ENCODE measurements around the gene RAD54L.
"Not testable (repeated sequence)": the region's sequence is repeated elsewhere in the genome, so short reads cannot be mapped to it uniquely, and the experiment has no call there.

Gene RAD54L

DNA sequence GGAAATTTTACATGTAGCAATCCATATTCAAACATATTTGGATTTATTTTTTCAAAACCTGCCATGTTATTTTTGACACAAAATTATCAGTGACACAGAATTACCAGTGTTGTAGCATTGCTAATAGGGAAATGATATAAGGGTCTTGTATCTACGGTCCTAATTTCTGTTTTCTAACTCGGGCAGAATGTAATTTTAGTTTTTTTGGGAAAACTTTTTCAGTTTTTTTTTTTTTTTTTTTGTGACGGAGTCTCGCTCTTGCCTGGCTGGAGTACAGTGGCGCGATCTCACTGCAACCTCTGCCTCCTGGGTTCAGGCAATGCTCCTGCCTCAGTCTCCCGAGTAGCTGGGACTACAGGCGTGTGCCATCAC is 58.6 kb downstream of the RAD54L start:
- no peak for DNase-seq (ENCODE audit: extremely low spot score)
- POLR2A ChIA-PET, result interaction anchor here (1.4 kb wide), 1 partner anchor 34 kb away, joined by 3 read pairs; the partner anchor contains the start of gene NSUN4
- CTCF ChIA-PET, result no interaction called here
- TF ChIP-seq ELF4 (IDR thresholded peaks at IDR 0.05) (no peak), NFRKB (IDR thresholded peaks at IDR 0.05) (no peak), FOXM1 (IDR thresholded peaks at IDR 0.05; ENCODE audit: borderline replicate concordance) (no peak), ZNF384 (IDR thresholded peaks at IDR 0.05) (peak; percentile 74)

DNA sequence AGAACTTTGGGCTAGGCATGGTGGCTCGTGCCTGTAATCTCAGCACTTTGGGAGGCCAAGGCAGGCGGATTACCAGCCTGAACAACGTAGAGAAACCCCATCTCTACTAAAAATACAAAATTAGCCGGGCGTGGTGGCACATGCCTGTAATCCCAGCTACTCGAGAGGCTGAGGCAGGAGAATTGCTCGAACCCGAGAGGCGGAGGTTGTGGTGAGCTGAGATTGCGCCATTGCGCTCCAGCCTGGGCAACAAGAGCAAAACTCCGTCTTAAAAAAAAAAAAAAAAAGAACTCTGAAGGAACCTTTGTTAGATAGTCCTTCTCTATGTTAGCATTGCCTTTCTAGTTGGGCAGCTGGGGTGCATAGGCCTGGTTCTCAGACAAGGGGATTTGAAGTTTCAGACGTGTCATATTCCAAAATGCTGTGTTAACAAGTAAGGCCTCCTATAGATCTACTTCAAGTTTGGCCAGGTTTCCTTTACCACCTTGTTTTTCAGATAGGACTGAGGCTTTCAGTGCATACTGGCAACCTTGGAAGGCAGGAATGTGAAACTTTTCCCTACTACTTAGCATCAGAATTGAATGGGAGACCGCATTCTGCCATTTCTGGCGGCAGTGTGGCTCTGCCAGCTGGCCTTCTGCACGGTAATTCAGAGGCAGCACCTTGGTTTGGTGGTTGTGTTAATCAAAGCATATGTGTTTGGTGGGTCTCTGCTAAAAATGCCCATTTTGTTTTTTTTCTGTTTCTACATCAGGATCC is 62.0 kb downstream of the RAD54L start:
- no peak for DNase-seq (ENCODE audit: extremely low spot score)
- CTCF ChIA-PET, result interaction anchor here (0.6 kb wide), 1 partner anchor 41 kb away, joined by 8 read pairs; no protein-coding TSS in a partner anchor
- TF ChIP-seq SP1 (IDR thresholded peaks at IDR 0.05), result no peak
- no peak for TF ChIP-seq ARNT (IDR thresholded peaks at IDR 0.05)
- no peak for TF ChIP-seq NFRKB (IDR thresholded peaks at IDR 0.05)
- POLR2A ChIA-PET, result interaction anchor here (1.1 to 2.1 kb wide), 3 partner anchors 31 to 63 kb away, joined by 3 to 10 read pairs (median 3); partner anchors contain the start of genes NSUN4 and RAD54L

DNA sequence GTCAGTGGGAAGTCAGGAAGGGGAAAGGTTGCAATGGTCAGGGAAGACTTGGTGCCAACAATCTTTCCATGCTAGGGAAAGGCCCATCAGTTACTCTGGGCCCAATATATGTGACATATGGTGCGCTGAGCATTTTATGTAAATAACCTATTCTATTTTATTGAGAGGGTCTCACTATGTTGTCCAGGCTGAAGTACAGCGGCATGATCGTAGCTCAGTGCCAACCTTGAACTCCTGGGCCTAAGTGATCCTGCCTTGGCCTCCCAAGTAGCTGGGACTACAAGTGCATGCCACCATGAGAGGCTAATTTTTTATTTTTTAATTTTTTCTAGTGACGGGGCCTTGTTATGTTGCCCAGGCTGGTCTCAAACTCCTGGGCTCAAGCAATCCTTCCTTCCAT is 62.8 kb downstream of the RAD54L start:
- POLR2A ChIA-PET, result interaction anchor here (1.1 kb wide), 1 partner anchor 63 kb away, joined by 3 read pairs; the partner anchor contains the start of gene RAD54L
- TF ChIP-seq L3MBTL2 (conservative IDR thresholded peaks at IDR 0.05) (no peak), LEF1 (IDR thresholded peaks at IDR 0.05; ENCODE audit: borderline replicate concordance) (no peak), PKNOX1 (IDR thresholded peaks at IDR 0.05) (no peak), ZNF384 (IDR thresholded peaks at IDR 0.05) (no peak), ARNT (IDR thresholded peaks at IDR 0.05) (no peak), ELF4 (IDR thresholded peaks at IDR 0.05) (no peak), TARDBP (IDR thresholded peaks at IDR 0.05) (no peak), HDGF (IDR thresholded peaks at IDR 0.05; ENCODE audit: borderline replicate concordance) (no peak), CTBP1 (IDR thresholded peaks at IDR 0.05; ENCODE audit: borderline replicate concordance) (no peak), FOXK2 (IDR thresholded peaks at IDR 0.05) (no peak), SUZ12 (IDR thresholded peaks at IDR 0.05) (no peak), NFRKB (IDR thresholded peaks at IDR 0.05) (no peak), SP1 (IDR thresholded peaks at IDR 0.05) (no peak), FOXM1 (IDR thresholded peaks at IDR 0.05; ENCODE audit: borderline replicate concordance) (no peak), BHLHE40 (IDR thresholded peaks at IDR 0.05; ENCODE audit: borderline replicate concordance) (no peak), FOXA1 (IDR thresholded peaks at IDR 0.05) (no peak)
- CTCF ChIA-PET, result no interaction called here
- DNase-seq (ENCODE audit: extremely low spot score), result no peak

DNA sequence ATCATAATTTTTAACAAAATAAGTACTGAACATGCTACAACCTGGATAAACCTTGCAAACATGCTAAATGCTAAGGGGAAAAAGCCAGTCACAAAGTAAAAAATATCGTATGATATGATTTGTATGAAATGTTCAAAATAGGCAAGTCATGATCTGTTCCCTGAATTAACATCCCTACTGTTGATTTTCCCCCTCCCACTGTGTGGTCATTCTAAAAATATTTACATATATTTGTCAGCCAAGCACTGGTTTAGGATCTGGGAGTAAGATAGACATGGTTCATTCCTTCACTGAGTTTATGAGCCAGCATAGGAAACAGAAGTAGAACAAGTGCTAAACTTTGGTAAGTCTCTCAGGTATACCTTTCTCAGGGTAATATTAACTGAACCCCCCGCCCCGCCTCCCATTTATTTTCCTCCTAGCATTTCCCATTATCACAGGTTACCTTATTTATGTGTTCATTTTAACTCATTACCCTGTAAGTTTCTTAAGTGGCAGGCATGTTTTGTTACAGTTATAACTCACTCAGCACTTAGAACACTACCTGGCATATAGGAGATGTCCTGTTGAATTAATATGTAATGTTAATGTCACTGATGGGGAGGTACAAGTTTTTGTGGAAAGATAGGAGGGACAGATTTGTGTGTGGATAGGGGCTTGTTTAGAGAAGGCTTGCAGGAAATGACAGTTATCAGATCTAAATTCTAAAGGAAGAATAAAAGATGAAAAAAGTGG is 68.3 kb downstream of the RAD54L start:
- TF ChIP-seq SUZ12 (IDR thresholded peaks at IDR 0.05) (no peak), FOXK2 (IDR thresholded peaks at IDR 0.05) (no peak), L3MBTL2 (conservative IDR thresholded peaks at IDR 0.05) (no peak), SP1 (IDR thresholded peaks at IDR 0.05) (no peak), FOXM1 (IDR thresholded peaks at IDR 0.05; ENCODE audit: borderline replicate concordance) (no peak), PKNOX1 (IDR thresholded peaks at IDR 0.05) (no peak), ZNF384 (IDR thresholded peaks at IDR 0.05) (no peak), HDGF (IDR thresholded peaks at IDR 0.05; ENCODE audit: borderline replicate concordance) (no peak), CTBP1 (IDR thresholded peaks at IDR 0.05; ENCODE audit: borderline replicate concordance) (no peak), TARDBP (IDR thresholded peaks at IDR 0.05) (no peak), ARNT (IDR thresholded peaks at IDR 0.05) (no peak), ELF4 (IDR thresholded peaks at IDR 0.05) (no peak), BHLHE40 (IDR thresholded peaks at IDR 0.05; ENCODE audit: borderline replicate concordance) (no peak)
- POLR2A ChIA-PET, result no interaction called here
- CTCF ChIA-PET, result no interaction called here
- DNase-seq (ENCODE audit: extremely low spot score), result no peak

GRCh38 chr1:46317323-46317722 is 69.8 kb downstream of the RAD54L start:
- CTCF ChIA-PET, result no interaction called here

GRCh38 chr1:46319301-46319700 is 71.7 kb downstream of the RAD54L start:
- CTCF ChIA-PET; DNase-seq (ENCODE audit: extremely low spot score): not testable (repeated sequence)
- POLR2A ChIA-PET, result interaction anchor here (1.1 kb wide), 1 partner anchor 21 kb away, joined by 3 read pairs; no protein-coding TSS in a partner anchor

More at GRCh38 chr1:46317323-46317722, 69.8 kb downstream of the RAD54L start:
- no peak for DNase-seq (ENCODE audit: extremely low spot score)
- POLR2A ChIA-PET, result no interaction called here
- TF ChIP-seq FOXA1 (IDR thresholded peaks at IDR 0.05) (no peak), TARDBP (IDR thresholded peaks at IDR 0.05) (no peak), LEF1 (IDR thresholded peaks at IDR 0.05; ENCODE audit: borderline replicate concordance) (no peak), FOXK2 (IDR thresholded peaks at IDR 0.05) (no peak), BHLHE40 (IDR thresholded peaks at IDR 0.05; ENCODE audit: borderline replicate concordance) (no peak), SUZ12 (IDR thresholded peaks at IDR 0.05) (no peak), ZNF384 (IDR thresholded peaks at IDR 0.05) (no peak), NFRKB (IDR thresholded peaks at IDR 0.05) (no peak), L3MBTL2 (conservative IDR thresholded peaks at IDR 0.05) (no peak), ARNT (IDR thresholded peaks at IDR 0.05) (no peak), ELF4 (IDR thresholded peaks at IDR 0.05) (no peak), PKNOX1 (IDR thresholded peaks at IDR 0.05) (no peak), FOXM1 (IDR thresholded peaks at IDR 0.05; ENCODE audit: borderline replicate concordance) (no peak), HDGF (IDR thresholded peaks at IDR 0.05; ENCODE audit: borderline replicate concordance) (no peak), SP1 (IDR thresholded peaks at IDR 0.05) (no peak), CTBP1 (IDR thresholded peaks at IDR 0.05; ENCODE audit: borderline replicate concordance) (no peak)

GRCh38 chr1:46319960-46320914 is 72.7 kb downstream of the RAD54L start:
- CTCF ChIA-PET; DNase-seq (ENCODE audit: extremely low spot score); POLR2A ChIA-PET: not testable (repeated sequence)

DNA sequence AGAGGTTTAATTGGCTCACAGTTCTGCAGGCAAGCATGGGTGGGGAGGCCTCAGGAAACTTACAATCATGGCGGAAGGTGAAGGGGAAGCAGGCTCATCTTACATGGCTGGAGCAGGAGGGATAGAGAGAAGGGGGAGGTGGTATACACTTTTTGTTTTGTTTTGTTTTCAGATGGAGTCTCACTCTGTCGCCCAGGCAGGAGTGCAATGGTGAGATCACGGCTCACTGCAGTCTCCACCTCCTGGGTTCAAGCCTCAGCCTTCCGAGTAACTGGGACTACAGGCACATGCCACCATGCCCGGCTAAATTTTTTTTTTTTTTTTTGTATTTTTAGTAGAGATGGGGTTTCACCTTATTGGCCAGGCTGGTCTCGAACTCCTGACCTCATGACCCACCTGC is 74.6 kb downstream of the RAD54L start:
- DNase-seq (ENCODE audit: extremely low spot score); POLR2A ChIA-PET; CTCF ChIA-PET: not testable (repeated sequence)

DNA sequence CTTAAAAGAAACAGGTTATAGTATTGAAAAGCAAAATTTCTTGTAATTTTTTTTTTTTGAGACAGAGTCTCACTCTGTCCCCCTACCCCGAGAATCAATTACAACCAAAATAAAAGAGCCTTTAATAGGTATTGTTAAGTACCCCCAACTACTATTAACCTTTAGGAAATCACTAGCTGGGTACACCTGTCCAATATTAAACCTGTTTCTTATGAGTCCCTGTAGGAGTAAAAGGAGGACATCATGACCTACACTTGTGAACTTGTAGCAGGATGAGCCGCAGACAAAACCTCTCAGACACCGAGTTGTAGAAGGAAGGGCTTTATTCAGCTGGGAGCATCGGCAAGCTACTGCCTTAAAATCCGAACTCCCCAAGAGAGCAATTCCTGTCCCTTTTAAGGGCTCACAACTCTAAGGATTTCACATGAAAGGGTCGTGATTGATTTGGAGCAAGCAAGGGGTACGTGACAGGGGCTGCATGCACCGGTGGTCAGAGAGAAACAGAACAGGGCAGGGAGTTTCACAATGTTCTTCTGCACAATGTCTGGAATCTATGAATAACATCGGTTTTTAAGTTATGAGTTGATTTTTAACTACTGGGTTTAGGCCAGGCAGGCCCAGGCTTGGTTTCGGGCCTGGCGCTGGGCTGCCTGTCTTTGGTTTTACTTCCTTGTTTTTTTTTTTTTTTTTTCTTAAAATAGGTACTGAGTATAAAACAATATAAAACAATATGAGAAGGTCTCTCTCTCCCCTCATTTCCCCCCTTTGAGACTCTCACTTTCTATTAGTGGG is 77.9 kb downstream of the RAD54L start:
- POLR2A ChIA-PET; CTCF ChIA-PET; DNase-seq (ENCODE audit: extremely low spot score): not testable (repeated sequence)

All from HEK293T (cell line).